Loucy (cell line): ENCODE data around the gene FSD2.

Source experiments
- CTCF ChIP-seq: fragments of 200-600 bp; sonication (generic); conservative IDR thresholded peaks from 2 replicates; pipeline ENCODE4 v1.5.1; 2014; ENCODE audit warnings: mild to moderate bottlenecking, antibody characterized with exemption, low read length
- EZH2phosphoT487 ChIP-seq: fragments of 200-600 bp; IDR thresholded peaks from 2 replicates; pipeline ENCODE4 v1.6.1; 2018; ENCODE audit warnings: antibody characterized with exemption, mild to moderate bottlenecking, moderate library complexity, borderline replicate concordance

- TF ChIP-seq CTCF = no peak
- TF ChIP-seq EZH2phosphoT487 = no peak
These were observed 95.7 kb downstream of the FSD2 start for GRCh38 chr15:82710208-82710555.
